HAP-1 (cell line): ENCODE measurements around the gene CHN2.

Experiments
- DNase-seq, 2 experiments: peaks; one replicate each; pipeline ENCODE4 v3.0.0-alpha.2; 2016 to 2020; ENCODE audit warnings: low spot score in 2 of 2
- H3K27me3 ChIP-seq: fragments of 250-450 bp; sonication (Bioruptor Pico); 2 replicates; pipeline ENCODE4 v1.5.1; 2020; ENCODE audit warnings: low read depth, mild to moderate bottlenecking, moderate library complexity
- H3K36me3 ChIP-seq: fragments of 250-450 bp; sonication (Bioruptor Pico); replicated peaks from 2 replicates; pipeline ENCODE4 v1.5.1; 2020; ENCODE audit warnings: mild to moderate bottlenecking
- H3K4me1 ChIP-seq: fragments of 250-450 bp; sonication (Bioruptor Pico); 2 replicates; pipeline ENCODE4 v1.5.1; 2020; ENCODE audit warnings: mild to moderate bottlenecking
- H3K4me3 ChIP-seq: fragments of 250-450 bp; sonication (Bioruptor Pico); 2 replicates; pipeline ENCODE4 v1.5.1; 2020; ENCODE audit warnings: mild to moderate bottlenecking, moderate library complexity
- H3K9me3 ChIP-seq: fragments of 250-450 bp; sonication (Bioruptor Pico); 2 replicates; pipeline ENCODE4 v1.5.1; 2020; ENCODE audit warnings: mild to moderate bottlenecking, moderate library complexity
- in situ Hi-C: fragments of 300-500 bp; cut with MboI; formaldehyde crosslinking; loops from 3 replicates; pipeline ENCODE4 v1.14.3; 2020; ENCODE audit warnings: low sequenced_read_pairs, inconsistent platforms, mixed read lengths

CHN2 gene

GRCh38 chr7:29385214-29385814 is 190.7 kb downstream of the CHN2 start:
- H3K36me3 ChIP-seq = no peaks in the 10 kb centered on the region
- peaks cover 12% of the 10 kb centered on the region for H3K27me3 ChIP-seq
- peaks cover 20% of the 10 kb centered on the region for H3K4me1 ChIP-seq
- no peak for DNase-seq
- no peak overlapping the region for H3K4me3 ChIP-seq
- H3K9me3 ChIP-seq = peaks cover 10% of the 10 kb centered on the region; the same call in 1 of the 2 replicates
- in situ Hi-C loops = no loop called here

GRCh38 chr7:29386196-29386765 is 191.7 kb downstream of the CHN2 start:
- in situ Hi-C loops = no loop called here
- H3K4me3 ChIP-seq = no peak overlapping the region
- peaks cover 10% of the 10 kb centered on the region; the same call in 1 of the 2 replicates for H3K9me3 ChIP-seq
- H3K4me1 ChIP-seq = peaks cover 20% of the 10 kb centered on the region
- no peaks in the 10 kb centered on the region for H3K36me3 ChIP-seq
- DNase-seq = peak; percentile 57 to 98
- H3K27me3 ChIP-seq = peaks cover 12% of the 10 kb centered on the region

- in situ Hi-C loops = no loop called here
- no peaks in the 10 kb centered on the region for H3K9me3 ChIP-seq
Observed at GRCh38 chr7:29391262-29391661, 196.7 kb downstream of the CHN2 start.

GRCh38 chr7:29394321-29394720 is 199.7 kb downstream of the CHN2 start:
- H3K4me3 ChIP-seq = no peak overlapping the region
- peaks cover 25% of the 10 kb centered on the region for H3K27me3 ChIP-seq
- in situ Hi-C loops = no loop called here
- no peaks in the 10 kb centered on the region for H3K4me1 ChIP-seq
- H3K36me3 ChIP-seq = no peaks in the 10 kb centered on the region
- no peak for DNase-seq
- no peaks in the 10 kb centered on the region for H3K9me3 ChIP-seq

More at GRCh38 chr7:29391262-29391661, 196.7 kb downstream of the CHN2 start:
- Histone ChIP-seq H3K36me3 (no peaks in the 10 kb centered on the region), H3K4me3 (no peak overlapping the region), H3K27me3 (peaks cover 32% of the 10 kb centered on the region), H3K4me1 (peaks cover 9% of the 10 kb centered on the region)
- DNase-seq = no peak

GRCh38 chr7:29396563-29396962 is 202.0 kb downstream of the CHN2 start:
- Histone ChIP-seq H3K27me3 (peaks cover 17% of the 10 kb centered on the region), H3K9me3 (no peaks in the 10 kb centered on the region), H3K4me3 (no peak overlapping the region), H3K4me1 (no peaks in the 10 kb centered on the region), H3K36me3 (no peaks in the 10 kb centered on the region)
- in situ Hi-C loops = no loop called here
- no peak for DNase-seq

- Histone ChIP-seq H3K9me3 (no peaks in the 10 kb centered on the region), H3K27me3 (peaks cover 8% of the 10 kb centered on the region; the same call in 1 of the 2 replicates), H3K4me3 (no peak overlapping the region), H3K4me1 (no peaks in the 10 kb centered on the region), H3K36me3 (no peaks in the 10 kb centered on the region)
- DNase-seq = no peak
- in situ Hi-C loops = no loop called here
Observed at GRCh38 chr7:29397398-29397797, 202.8 kb downstream of the CHN2 start.

- no peaks in the 10 kb centered on the region for H3K4me1 ChIP-seq
- H3K4me3 ChIP-seq = no peak overlapping the region
- H3K36me3 ChIP-seq = no peaks in the 10 kb centered on the region
- no peak for DNase-seq
- H3K9me3 ChIP-seq = no peaks in the 10 kb centered on the region
- in situ Hi-C loops = no loop called here
- H3K27me3 ChIP-seq = peaks cover 5% of the 10 kb centered on the region; the same call in 1 of the 2 replicates
Observed at GRCh38 chr7:29398011-29398410, 203.4 kb downstream of the CHN2 start.

- in situ Hi-C loops = loop anchor here (10.0 kb wide), 1 partner anchor 206 kb away; the partner anchor contains the start of gene CHN2
- Histone ChIP-seq H3K27me3 (no peaks in the 10 kb centered on the region), H3K9me3 (no peaks in the 10 kb centered on the region), H3K4me3 (no peak overlapping the region), H3K36me3 (no peaks in the 10 kb centered on the region), H3K4me1 (no peaks in the 10 kb centered on the region)
- no peak for DNase-seq
Observed at GRCh38 chr7:29400437-29400836, 205.9 kb downstream of the CHN2 start.

- no peak overlapping the region for H3K4me3 ChIP-seq
- no peaks in the 10 kb centered on the region for H3K27me3 ChIP-seq
- in situ Hi-C loops = loop anchor here (10.0 kb wide), 1 partner anchor 207 kb away; the partner anchor contains the start of gene CHN2
- no peaks in the 10 kb centered on the region for H3K36me3 ChIP-seq
- no peak for DNase-seq
- H3K9me3 ChIP-seq = no peaks in the 10 kb centered on the region
- H3K4me1 ChIP-seq = no peaks in the 10 kb centered on the region
Observed at GRCh38 chr7:29401769-29402168, 207.2 kb downstream of the CHN2 start.

GRCh38 chr7:29405891-29406290 is 211.3 kb downstream of the CHN2 start:
- peaks cover 3% of the 10 kb centered on the region; the same call in 1 of the 2 replicates for H3K4me1 ChIP-seq
- H3K36me3 ChIP-seq = no peaks in the 10 kb centered on the region
- H3K4me3 ChIP-seq = no peak overlapping the region
- DNase-seq = no peak
- in situ Hi-C loops = loop anchor here (5.0 to 10.0 kb wide), 3 partner anchors 211 to 479 kb away; partner anchors contain the start of gene CHN2
- H3K27me3 ChIP-seq = no peaks in the 10 kb centered on the region
- no peaks in the 10 kb centered on the region for H3K9me3 ChIP-seq

GRCh38 chr7:29406366-29406765 is 211.8 kb downstream of the CHN2 start:
- DNase-seq = no peak
- no peaks in the 10 kb centered on the region for H3K36me3 ChIP-seq
- H3K4me3 ChIP-seq = no peak overlapping the region
- no peaks in the 10 kb centered on the region for H3K27me3 ChIP-seq
- peaks cover 3% of the 10 kb centered on the region; the same call in 1 of the 2 replicates for H3K4me1 ChIP-seq
- H3K9me3 ChIP-seq = no peaks in the 10 kb centered on the region
- in situ Hi-C loops = loop anchor here (5.0 to 10.0 kb wide), 3 partner anchors 212 to 479 kb away; partner anchors contain the start of gene CHN2

GRCh38 chr7:29408841-29409243 is 214.3 kb downstream of the CHN2 start:
- no peaks in the 10 kb centered on the region for H3K36me3 ChIP-seq
- no peaks in the 10 kb centered on the region for H3K9me3 ChIP-seq
- peak; percentile 73 to 78 for DNase-seq
- H3K4me3 ChIP-seq = no peak overlapping the region
- in situ Hi-C loops = loop anchor here (5.0 to 10.0 kb wide), 3 partner anchors 214 to 482 kb away; partner anchors contain the start of gene CHN2
- H3K4me1 ChIP-seq = peaks cover 8% of the 10 kb centered on the region; the same call in 1 of the 2 replicates
- H3K27me3 ChIP-seq = no peaks in the 10 kb centered on the region

- H3K9me3 ChIP-seq = no peaks in the 10 kb centered on the region
- H3K36me3 ChIP-seq = no peaks in the 10 kb centered on the region
- in situ Hi-C loops = no loop called here
- H3K27me3 ChIP-seq = no peaks in the 10 kb centered on the region
- DNase-seq = no peak
- peaks cover 8% of the 10 kb centered on the region; the same call in 1 of the 2 replicates for H3K4me1 ChIP-seq
- no peak overlapping the region for H3K4me3 ChIP-seq
Observed at GRCh38 chr7:29410996-29411395, 216.4 kb downstream of the CHN2 start.

GRCh38 chr7:29412912-29413311 is 218.3 kb downstream of the CHN2 start:
- in situ Hi-C loops = no loop called here
- H3K9me3 ChIP-seq = no peaks in the 10 kb centered on the region
- H3K27me3 ChIP-seq = no peaks in the 10 kb centered on the region
- H3K4me3 ChIP-seq = no peak overlapping the region
- no peaks in the 10 kb centered on the region for H3K36me3 ChIP-seq
- H3K4me1 ChIP-seq = peaks cover 8% of the 10 kb centered on the region; the same call in 1 of the 2 replicates
- DNase-seq = no peak
